ENCODE measurements around the gene NEK9.

Gene NEK9

DNA sequence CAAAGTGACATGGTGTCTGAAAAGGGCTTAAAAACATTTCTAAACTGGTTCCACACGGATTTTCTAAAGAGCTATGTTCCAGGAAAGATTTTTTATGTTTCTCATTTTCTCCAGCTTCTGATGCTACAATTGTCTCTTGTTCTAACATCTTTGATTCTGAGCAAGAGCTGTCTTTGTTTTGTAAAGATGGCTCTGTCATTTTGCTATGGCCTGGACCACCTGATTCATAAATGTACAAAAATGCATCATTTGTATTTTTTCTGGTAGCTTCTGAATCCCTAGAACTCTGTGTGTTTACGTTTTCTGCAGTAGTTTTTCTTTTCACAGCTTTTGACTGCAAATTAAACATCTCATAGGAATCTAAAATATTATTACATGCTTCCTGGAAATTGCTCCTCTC lies 78.7 kb downstream of the NEK9 start:
- Mint-ChIP-seq H3K9me3 (no peaks in the 10 kb centered on the region), H3K4me1 (peaks cover 84% of the 10 kb centered on the region), H3K4me3 (no peak overlapping the region), H3K27ac (no peak overlapping the region), H3K27me3 (no peaks in the 10 kb centered on the region)
- ATAC-seq = no peak
- DNase-seq = no peak

DNA sequence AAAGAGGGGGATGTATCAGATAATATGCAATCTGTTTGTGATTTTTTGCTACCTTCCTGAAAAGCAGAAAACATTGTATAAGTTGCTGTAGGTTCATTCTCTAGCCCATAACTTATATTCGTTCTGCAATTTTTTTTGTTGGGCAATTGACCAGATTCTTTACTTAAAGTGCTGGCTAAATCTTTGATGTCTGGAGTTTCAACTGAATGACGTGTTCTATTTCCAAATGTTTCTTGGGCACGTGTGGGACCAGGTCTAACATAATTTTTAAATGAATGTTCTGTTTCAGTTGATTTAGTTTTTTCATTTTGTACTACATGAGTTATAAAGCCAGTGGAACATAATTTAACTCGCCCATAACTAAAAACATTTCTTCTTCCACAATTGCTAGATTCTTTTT lies 79.3 kb downstream of the NEK9 start:
- peaks cover 78% of the 10 kb centered on the region for H3K4me1 Mint-ChIP-seq
- no peak for DNase-seq
- H3K27me3 Mint-ChIP-seq = no peaks in the 10 kb centered on the region
- no peak for ATAC-seq
- no peak overlapping the region for H3K27ac Mint-ChIP-seq
- peak overlapping the region in 1 of 2 donors; percentile 13 for H3K4me3 Mint-ChIP-seq
- H3K9me3 Mint-ChIP-seq = no peaks in the 10 kb centered on the region

DNA sequence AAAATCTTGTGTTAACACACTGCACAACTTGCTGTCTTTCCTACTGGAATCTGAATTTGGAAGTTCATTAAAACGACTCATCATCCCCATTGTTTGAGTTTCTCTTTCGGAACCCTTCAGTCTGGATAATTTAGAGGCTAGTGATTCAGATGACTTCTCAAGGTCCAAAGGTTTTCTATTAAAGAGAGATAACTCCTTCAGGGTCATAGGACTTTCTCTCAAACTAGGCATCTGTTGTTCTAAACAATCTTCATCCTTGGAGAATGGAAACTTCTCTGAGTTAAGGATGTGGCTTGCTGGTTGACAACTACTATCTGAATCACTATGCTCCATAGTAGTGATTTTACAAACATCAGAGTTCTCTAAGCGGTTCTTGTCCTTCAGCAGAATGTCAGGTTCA lies 79.9 kb downstream of the NEK9 start:
- ATAC-seq (peak; percentile 74), DNase-seq (no peak)
- Mint-ChIP-seq H3K9me3 (no peaks in the 10 kb centered on the region), H3K4me3 (peak overlapping the region in 1 of 2 donors; percentile 13), H3K4me1 (peaks cover 73% of the 10 kb centered on the region), H3K27me3 (no peaks in the 10 kb centered on the region), H3K27ac (no peak overlapping the region)

DNA sequence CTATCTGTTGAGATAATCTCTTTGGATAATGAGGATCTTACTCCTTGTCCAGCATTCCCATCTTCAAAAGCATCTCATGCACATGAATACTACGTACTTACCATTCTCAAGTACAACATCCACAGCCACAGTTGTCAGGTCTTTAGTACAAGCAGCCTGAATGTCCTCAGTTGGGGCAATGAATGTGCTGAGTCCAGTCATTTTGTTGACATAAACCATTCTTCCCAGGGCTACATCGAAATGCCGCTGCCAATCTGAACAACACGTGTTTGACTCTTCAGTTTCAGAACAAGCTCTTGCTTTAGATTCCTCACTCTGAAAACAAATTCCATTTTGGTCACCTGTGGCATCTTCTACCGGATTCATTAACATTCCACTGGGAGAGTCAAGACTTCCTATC lies 80.6 kb downstream of the NEK9 start:
- ATAC-seq (no peak), DNase-seq (no peak)
- no peaks in the 10 kb centered on the region for H3K27me3 Mint-ChIP-seq
- H3K9me3 Mint-ChIP-seq = no peaks in the 10 kb centered on the region
- peaks cover 67% of the 10 kb centered on the region for H3K4me1 Mint-ChIP-seq
- H3K27ac Mint-ChIP-seq = no peak overlapping the region
- H3K4me3 Mint-ChIP-seq = no peak overlapping the region

DNA sequence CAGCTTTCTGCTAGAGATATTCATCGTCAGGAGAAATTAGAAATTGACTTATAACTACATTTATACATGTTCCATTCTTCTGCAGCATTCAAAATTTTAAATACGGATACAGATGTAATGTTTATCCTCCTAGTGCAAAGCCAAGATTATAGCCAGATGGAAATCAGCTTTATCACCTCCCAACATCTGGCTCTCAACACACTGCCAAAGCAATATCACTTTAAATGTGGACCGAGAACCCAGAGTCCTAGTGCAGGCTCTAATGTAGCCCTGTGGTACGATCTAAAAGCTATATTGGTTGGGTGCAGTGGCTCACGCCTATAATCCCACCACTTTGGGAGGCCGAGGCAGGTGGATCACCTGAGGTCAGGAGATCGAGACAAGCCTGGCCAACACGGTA lies 82.1 kb downstream of the NEK9 start:
- H3K27ac Mint-ChIP-seq = peak overlapping the region in 1 of 2 donors; percentile 70
- peak overlapping the region; percentile 26 to 33 for H3K4me3 Mint-ChIP-seq
- ATAC-seq = no peak
- no peaks in the 10 kb centered on the region for H3K27me3 Mint-ChIP-seq
- no peak for DNase-seq
- no peaks in the 10 kb centered on the region for H3K9me3 Mint-ChIP-seq
- peaks cover 55% of the 10 kb centered on the region for H3K4me1 Mint-ChIP-seq

DNA sequence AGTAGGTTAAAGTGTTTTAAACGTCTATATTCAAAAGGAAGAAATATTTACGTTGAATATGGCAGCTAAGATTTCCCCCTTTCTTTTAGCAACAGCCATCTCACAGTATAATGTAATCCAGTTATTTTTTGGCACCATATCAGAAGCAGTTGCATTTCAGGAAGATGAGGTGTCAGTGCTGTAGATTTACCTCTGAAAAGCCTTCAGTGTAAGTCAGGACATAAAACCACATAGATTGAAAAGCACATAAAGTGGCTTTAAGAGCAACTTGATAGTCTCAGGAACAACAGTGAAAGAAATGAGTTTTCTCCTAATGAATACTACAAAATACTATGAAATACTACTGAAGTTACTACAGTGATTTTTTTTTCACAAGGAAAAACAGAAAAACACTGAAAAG lies 82.5 kb downstream of the NEK9 start:
- ATAC-seq (no peak), DNase-seq (no peak)
- H3K27me3 Mint-ChIP-seq = no peaks in the 10 kb centered on the region
- H3K9me3 Mint-ChIP-seq = no peaks in the 10 kb centered on the region
- peaks cover 51% of the 10 kb centered on the region for H3K4me1 Mint-ChIP-seq
- H3K4me3 Mint-ChIP-seq = no peak overlapping the region
- H3K27ac Mint-ChIP-seq = no peak overlapping the region

DNA sequence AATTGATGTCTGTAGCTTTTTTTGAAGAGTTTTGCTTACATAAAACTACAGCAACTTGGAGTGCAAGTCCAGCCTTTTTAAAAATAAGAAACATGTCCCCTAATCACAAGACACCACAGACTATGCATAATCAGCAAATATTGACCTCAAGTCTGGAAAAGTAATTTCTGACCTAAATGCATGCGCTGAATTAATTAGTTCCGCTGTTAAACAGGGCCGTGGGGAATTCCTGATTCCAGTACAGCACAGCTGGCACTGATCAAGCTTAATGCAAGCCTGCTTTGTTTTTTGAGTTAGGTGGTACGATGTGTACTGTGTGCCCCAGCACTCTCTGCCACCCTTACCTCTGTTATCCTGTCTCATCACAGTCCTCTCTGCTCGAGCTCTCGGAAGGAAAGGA lies 84.8 kb downstream of the NEK9 start:
- peaks cover 30% of the 10 kb centered on the region for H3K4me1 Mint-ChIP-seq
- no peak for ATAC-seq

DNA sequence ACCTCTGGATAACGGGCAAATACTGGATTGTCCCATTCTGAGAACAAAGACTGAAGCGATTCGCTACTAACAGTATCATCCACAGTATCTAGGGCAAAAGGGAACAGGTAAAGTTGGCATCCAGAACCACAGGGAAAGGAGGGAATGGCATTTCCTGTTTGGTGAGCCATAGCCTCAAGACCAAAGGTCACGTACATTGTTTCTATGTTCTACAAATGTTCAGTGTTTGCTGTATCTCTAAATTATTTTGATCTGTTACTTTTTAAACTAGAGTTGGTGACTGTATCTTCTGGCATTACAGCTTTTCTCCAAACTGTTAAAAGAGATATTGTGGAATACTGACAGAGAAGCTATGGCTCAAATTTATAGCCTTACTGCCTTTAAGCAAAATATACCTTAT lies 85.2 kb downstream of the NEK9 start:
- no peak overlapping the region for H3K4me3 Mint-ChIP-seq
- ATAC-seq = no peak
- no peaks in the 10 kb centered on the region for H3K27me3 Mint-ChIP-seq
- no peak for DNase-seq
- peaks cover 26% of the 10 kb centered on the region for H3K4me1 Mint-ChIP-seq
- H3K9me3 Mint-ChIP-seq = no peaks in the 10 kb centered on the region
- H3K27ac Mint-ChIP-seq = no peak overlapping the region

More for the DNA sequence above, 84.8 kb downstream of the NEK9 start:
- H3K27ac Mint-ChIP-seq = no peak overlapping the region
- no peaks in the 10 kb centered on the region for H3K9me3 Mint-ChIP-seq
- no peak overlapping the region for H3K4me3 Mint-ChIP-seq
- no peaks in the 10 kb centered on the region for H3K27me3 Mint-ChIP-seq
- no peak for DNase-seq

DNA sequence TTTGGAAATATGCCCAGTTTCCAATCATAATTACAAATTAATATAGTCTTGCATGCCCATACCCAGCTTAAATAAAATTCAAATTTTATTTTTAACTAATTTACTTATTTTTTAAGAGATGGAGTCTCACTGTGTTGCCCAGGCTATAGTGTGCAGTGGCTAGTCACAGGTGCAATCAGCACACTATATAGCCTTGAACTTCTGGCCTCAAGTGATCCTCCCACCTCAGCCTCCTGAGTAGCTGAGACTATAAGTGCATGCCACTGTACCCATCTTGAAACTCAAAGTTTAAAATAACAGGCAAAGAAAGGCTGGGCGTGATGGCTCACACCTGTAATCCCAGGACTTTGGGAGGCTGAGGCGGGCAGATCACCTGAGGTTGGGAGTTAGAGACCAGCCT lies 85.9 kb downstream of the NEK9 start:
- Mint-ChIP-seq H3K4me3 (no peak overlapping the region), H3K27ac (peak overlapping the region in 1 of 2 donors; percentile 65), H3K4me1 (peaks cover 20% of the 10 kb centered on the region), H3K9me3 (no peaks in the 10 kb centered on the region), H3K27me3 (no peaks in the 10 kb centered on the region)
- DNase-seq (no peak), ATAC-seq (no peak)

DNA sequence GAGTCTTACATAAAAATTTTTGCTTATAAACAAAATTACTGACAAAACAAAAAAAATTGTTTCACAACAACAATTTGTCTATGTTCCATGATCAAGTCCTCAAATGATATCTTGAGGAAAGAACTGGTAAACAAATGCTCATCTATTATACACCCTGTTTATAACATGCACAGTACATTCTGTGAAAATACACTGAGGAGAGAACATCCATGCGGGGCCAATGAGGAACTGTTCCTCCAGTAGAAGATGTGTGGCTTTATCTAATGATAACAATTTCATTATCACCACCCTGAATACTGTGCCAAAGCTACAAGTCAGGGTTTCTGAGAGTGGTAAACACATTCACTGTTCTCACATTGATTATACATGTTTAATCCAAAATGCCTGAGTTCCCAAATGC lies 86.3 kb downstream of the NEK9 start:
- ATAC-seq (no peak), DNase-seq (no peak)
- peaks cover 15% of the 10 kb centered on the region for H3K4me1 Mint-ChIP-seq
- no peaks in the 10 kb centered on the region for H3K9me3 Mint-ChIP-seq
- H3K4me3 Mint-ChIP-seq = no peak overlapping the region
- H3K27me3 Mint-ChIP-seq = no peaks in the 10 kb centered on the region
- H3K27ac Mint-ChIP-seq = no peak overlapping the region

DNA sequence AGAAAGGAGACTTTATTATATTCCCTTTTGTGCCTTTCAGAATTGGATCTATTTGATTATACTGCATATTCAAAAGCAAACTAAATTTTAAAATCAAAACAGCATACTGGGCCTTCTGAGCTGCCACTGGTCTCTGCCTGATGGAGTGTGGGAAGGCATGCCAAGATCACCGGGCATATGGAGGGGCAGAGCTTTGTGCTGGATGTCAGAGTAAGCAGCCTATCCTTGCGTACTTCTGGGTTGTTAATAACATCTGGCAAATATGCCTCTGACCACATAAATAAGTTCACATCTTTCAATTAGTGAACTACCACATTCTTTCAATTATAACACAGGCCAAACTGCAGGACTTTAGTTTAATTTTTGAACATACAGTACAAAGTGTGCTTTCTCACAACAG lies 93.9 kb downstream of the NEK9 start:
- no peaks in the 10 kb centered on the region for H3K27me3 Mint-ChIP-seq
- no peak for ATAC-seq

DNA sequence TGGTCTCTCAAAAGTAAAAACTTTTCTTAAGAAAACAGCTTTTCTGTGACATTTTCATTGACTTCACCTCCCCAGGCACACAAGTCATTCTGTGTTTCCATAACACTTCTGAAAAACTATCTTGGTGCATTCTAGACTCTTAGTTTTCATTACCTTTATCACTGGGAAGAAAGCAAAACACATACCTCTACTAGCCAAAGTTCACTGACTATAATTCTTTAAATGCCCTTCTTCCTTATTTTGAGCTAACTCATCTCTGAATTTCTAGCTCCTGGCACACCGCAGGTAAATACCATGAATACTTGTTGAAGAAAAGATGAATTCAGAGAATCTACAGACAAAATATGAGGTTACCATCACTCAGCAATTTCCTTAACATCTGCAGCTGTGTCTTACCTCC lies 96.7 kb downstream of the NEK9 start:
- Mint-ChIP-seq H3K9me3 (no peaks in the 10 kb centered on the region), H3K27ac (no peak overlapping the region), H3K4me1 (no peaks in the 10 kb centered on the region), H3K27me3 (no peaks in the 10 kb centered on the region), H3K4me3 (no peak overlapping the region)
- DNase-seq = no peak
- ATAC-seq = no peak

More for the DNA sequence above, 93.9 kb downstream of the NEK9 start:
- DNase-seq = no peak
- H3K27ac Mint-ChIP-seq = no peak overlapping the region
- H3K9me3 Mint-ChIP-seq = no peaks in the 10 kb centered on the region
- no peaks in the 10 kb centered on the region for H3K4me1 Mint-ChIP-seq
- no peak overlapping the region for H3K4me3 Mint-ChIP-seq

Data from stimulated activated naive CD8-positive, alpha-beta T cell treated with anti-CD3 and anti-CD28 coated beads, Interleukin-15, amount 100 ng/mL, for 72 hours (primary cell).